Dermis blood vessel endothelial cell (primary cell): ENCODE results near the gene FOXO6. TPM values are rescaled to one million over a fixed set of nuclear protein-coding genes. Genes with fewer than 3 reads are reported as not detected.
"Not testable (repeated sequence)": the region's sequence is repeated elsewhere in the genome, so short reads cannot be mapped to it uniquely, and the experiment has no call there.

Experiments used
- DNase-seq: peaks from one replicate; pipeline ENCODE4 v3.0.0; 2010
- total RNA-seq: library from RNA; depleted of rRNA; stranded (reverse); fragments of >200 nt; gene quantifications from 2 replicates; pipeline ENCODE4 v1.2.3, GENCODE V29; 2014

FOXO6 gene
- total RNA-seq, 1 donor from 2014 or later: not detected

DNA sequence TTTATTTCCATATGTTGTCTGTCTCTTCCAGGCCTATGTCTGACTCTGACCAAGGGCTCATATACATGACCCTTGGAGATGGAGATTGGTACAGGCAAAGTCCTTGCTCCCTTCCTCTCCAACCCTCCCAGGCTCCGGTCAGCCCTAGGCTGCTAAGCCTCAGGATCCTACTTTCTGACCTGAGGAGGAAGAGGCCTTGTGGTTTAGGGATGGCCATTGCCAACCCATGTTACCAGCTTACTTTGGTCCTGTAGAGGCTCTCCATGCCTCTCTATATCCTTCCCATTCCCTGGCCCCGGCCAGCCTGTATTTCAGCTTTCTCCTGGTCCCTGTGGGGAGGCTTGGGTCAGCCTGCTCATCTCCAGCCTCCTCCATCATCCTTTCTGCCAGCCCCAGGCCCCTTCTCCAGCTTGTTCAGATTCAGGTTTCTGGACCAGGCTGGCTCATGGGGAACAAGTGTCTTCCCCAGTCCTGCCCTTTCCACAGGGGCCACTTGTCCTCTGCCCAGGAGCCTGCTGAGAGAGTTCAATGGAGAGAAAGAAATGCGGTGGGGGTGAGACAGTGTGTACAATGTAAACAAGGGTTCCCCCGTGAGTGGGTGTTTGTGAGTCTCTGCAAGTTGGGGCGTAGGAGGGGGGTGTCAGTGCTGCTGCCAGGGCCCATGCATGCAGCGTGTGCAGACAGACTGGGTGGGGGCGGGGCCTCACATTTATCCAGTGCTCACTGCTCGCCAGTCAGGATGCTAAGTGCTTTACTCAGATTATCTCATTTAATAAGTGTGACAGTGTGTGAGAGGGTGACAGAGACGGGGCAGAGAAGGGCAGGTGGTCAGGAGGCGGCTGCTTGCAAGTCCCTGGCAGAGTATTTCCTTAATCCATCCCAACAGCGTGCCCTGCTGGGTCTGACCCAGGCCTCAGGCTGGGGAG is 31.3 kb upstream of the FOXO6 start:
- DNase-seq: no peak

DNA sequence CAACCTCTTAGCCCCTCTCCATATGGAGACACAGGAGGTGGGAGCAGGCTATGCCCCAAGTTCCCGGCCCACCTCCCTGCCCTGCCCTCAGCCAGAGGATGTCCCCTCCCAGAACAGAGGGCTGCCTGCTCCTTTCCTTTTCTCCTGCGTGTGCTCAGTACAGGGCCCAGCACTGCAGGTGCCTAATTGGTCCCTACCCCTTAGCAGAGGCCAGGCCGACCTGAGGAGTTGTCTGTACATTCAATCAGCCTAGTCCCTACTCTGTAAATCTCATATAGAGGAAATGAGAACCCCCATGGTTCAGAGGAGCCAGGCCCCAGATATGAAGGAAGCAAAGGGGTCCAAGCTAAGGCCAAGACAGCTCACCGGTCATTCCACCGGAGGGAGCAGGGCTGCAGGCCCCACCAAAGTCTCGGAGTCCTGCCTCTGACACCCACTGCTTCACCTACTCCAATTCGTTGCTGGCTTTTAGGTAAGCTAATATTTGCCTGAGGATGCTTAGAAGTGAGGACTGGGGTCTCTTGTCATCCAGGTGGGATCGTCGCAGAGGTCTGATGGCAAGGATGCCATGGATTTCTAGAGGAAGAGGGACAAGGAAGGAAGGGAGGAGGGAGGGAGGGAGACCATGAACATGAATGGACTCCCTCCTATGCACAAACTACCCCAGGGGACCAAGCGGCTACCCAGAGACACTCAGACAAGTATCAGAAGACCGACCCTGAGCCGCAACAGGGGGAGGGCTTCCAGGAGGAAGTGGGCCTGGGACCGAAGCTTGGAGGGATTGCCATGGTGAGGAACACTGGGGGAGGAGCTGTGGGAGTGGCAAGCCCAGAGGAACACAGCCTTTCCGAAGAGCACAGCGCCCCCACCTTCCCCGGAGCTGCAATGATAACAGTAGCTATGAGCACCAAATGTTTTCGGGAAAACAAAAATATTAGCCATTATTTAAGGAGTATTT is 30.4 kb upstream of the FOXO6 start:
- DNase-seq: peak; percentile 28

DNA sequence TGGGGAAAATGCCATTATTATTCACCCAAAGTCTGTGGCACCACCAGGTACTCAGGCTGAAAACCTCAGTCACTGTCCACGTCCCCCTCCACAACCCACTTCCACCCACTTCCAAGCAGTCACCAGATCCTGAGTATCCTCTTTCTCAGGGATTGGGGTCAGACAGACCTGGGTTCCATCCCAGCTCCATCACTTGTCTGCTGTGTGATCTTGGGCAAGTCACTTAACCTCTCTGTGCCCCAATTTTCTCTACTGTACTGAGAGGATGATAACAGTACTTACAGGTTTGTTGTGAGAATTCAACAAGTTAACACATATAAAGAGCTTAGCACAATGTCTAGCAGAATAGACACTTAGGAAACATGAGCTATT is 29.7 kb upstream of the FOXO6 start:
- no peak for DNase-seq

DNA sequence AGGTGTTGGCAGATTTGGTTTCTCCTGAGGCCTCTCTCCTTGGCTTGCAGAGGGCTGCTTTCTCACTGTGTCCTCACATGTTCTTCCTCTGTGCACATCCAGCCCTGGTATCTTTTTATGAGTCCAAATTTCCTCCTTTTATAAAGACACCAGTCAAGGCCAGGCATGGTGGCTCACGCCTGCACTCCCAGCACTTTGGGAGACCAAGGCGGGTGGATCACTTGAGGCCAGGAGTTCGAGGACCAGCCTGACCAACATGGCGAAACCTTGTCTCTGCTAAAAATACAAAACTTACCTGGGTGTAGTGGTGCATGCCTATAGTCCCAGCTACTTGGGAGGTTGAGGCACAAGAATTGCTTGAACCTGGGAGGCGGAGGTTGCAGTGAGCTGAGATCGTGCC is 29.1 kb upstream of the FOXO6 start:
- DNase-seq: not testable (repeated sequence)

DNA sequence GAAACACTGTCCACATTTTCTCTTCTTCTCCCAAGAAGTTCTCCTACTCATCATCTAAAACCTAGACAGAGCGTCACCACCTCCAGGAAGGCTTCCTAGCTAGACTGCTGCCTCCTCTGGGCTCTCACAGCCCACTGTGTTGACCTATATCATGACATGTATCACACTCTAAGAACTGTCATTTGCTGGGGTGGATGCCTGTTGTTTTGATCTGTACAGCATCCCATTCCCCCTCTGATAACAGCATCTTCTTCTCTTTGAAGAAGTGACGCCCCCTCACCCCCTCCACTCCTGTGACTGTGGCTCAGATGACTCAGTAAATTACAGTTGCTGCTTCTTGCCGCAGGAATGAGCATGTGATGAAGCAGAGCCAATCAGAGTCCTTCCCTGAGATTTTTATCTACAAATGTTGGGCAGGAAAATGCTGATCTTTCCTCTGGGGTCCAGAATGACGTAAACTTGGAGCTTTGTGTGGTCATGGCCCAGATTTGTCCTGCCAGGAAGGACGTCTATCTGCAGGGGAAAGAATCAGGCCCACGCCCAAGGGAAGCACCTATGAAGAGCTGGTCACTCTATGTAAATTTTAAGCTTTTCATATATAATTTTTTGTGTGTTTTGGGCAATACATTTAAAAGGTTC is 28.0 kb upstream of the FOXO6 start:
- DNase-seq: peak; percentile 8

GRCh38 chr1:41338820-41339219 is 22.4 kb upstream of the FOXO6 start:
- DNase-seq: no peak

GRCh38 chr1:41340655-41341364 is 20.4 kb upstream of the FOXO6 start:
- peak; percentile 18 for DNase-seq

GRCh38 chr1:41341365-41341683 is 19.9 kb upstream of the FOXO6 start:
- DNase-seq: peak; percentile 15

- peak; percentile 68 for DNase-seq
These were observed 19.3 kb upstream of the FOXO6 start for GRCh38 chr1:41341772-41342562.

DNA sequence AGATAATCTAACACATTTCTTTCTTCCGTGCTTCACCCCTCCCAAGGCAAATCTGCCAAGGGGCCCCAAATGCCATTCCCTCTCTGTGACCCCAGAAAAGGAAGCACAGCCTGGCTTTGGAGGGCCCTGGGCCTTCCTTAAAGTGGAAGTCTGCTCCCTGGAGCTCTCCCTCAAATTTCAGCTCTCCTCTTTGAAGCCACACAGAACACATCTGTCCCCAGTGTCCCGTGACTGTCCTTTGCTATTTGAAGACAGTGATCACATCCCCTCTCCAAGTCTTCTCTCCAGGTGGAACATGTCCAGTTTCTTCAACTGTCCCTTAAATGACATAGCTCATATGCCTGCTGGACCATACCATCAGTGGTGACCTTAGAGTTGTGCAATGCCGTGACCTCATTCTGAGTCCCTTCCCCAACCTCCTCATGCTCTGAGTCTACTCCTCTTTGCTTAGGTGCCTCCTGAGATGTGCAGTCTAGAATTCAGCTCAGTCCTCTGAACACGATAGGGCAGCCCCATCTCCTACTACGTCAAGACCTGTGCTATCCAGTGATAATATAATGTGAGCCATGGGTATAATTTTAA is 18.4 kb upstream of the FOXO6 start:
- DNase-seq: no peak

DNA sequence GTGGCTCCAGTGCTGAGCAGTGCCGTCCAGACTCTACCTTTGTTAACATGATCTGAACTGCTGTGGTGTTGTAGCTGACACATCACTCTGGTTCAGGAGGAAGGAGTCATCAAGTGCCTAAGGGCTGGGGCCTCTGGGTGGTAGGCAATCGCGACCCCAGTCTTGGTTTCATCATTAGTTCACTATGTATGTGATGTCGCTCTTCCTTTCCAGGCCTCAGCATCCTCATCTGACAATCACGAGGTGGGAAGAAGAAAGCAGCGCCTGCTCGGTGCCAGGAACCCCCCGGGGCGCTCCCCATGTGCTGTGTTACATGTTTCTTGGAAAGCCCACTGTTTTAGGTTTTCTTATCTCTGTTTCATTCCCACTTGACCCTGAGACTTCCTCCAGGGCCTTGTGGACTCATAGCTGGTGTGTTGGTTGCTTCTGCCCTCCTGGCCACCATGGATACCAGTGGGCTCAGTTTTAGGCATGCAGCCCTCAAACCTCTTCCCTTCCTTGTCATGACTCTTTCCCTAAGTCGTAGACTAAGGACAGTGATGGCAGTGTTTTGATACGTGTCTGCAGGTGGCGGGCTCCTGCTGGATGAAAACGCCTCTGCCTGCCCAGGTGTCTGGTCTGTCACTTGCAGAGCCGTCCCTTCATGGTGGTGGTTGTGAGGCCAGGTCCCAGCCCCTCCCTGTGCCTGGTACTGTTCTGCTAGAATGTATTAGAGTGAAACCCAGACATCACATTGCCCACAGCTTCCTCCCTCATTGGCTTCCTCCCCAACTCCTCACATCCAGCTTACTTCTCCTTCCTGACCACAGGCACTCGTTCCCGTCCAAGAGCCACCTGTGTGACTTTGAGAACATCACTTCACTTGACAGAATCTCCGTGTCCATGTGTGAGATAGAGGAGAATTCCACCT is 17.2 kb upstream of the FOXO6 start:
- DNase-seq: no peak

DNA sequence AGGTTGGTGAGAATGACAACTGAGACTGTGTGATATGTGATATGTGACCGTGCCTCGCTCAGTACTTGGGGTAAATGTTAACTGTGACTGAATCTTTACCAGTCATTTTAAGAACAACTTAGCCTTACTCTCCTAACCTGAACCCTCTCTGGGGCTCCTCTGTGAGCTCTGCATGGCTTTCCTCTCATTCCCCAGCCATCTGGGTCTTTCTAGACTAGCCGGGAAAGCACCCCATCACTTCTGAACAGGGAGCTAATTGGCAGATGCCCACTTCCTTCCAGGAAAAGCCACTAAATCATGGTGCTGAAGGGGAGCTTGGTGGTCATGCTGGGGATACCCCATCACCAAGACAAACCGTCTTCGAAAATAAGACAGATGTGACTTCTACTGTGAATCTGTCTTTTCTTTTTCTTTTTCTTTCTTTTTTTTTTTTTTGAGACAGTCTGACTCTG is 16.5 kb upstream of the FOXO6 start:
- DNase-seq: no peak

DNA sequence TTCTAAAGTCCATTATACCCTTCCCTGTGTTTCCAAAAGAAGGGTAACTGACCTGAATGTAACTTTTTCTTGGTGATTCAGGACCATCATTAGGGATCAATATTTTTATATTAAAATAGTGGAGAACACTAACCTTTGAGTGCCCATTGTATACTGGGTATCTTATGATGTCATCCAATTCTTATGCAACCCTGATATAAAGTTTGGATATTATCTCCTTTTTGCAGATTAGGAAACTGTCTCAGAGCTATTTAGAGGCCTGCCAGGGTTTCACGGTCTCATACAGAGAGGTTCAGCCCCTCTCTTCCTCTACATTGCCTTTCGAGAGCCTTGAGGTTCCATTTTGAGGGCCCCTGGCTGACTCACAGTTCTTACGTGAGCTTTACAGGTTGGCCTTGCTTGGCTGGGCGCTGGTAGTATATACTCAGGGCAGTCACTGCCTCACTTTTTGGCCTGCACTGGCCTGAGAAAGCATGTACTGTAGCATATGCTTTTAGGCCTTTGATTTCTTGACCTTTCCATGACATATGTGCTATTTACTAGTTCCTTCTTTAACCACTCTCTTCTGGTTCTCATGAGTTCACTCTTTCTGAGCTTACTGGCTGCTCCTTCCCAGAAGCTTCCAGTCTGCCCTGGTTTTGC is 15.7 kb upstream of the FOXO6 start:
- no peak for DNase-seq

DNA sequence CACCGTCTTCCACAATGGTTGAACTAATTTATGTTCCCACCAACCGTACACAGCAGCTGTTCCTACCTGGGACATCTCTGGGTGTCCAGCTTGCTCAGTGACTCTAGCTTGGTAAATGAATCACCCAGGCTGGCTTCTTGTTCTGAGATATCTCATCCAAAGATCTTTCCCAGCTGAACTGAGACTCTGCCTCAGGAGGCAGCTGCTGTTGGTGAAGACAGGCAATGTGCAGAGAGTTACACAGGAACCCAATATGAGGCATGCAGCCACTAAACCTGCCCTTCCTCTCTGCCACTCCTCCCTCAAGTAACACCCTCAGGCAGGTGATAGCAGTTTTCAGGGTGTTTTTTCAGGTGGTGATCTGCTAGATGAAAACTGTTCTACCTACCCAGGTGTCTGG is 14.0 kb upstream of the FOXO6 start:
- DNase-seq: no peak

GRCh38 chr1:41348394-41348793 is 12.8 kb upstream of the FOXO6 start:
- no peak for DNase-seq

- DNase-seq: no peak
These were observed 11.7 kb upstream of the FOXO6 start for GRCh38 chr1:41349361-41350054.

- DNase-seq: no peak
These were observed 11.2 kb upstream of the FOXO6 start for GRCh38 chr1:41350055-41350378.

GRCh38 chr1:41351262-41352151 is 9.7 kb upstream of the FOXO6 start:
- DNase-seq: no peak
